ENCODE measurements around the gene ALX4.

Gene ALX4

GRCh38 chr11:44264761-44265160 lies 45.2 kb downstream of the ALX4 start:
- DNase-seq = no peak

GRCh38 chr11:44264438-44264749 lies 45.5 kb downstream of the ALX4 start:
- DNase-seq = no peak

- DNase-seq = no peak
Measured at GRCh38 chr11:44263738-44264437, 46.1 kb downstream of the ALX4 start.

- DNase-seq = no peak
Measured at GRCh38 chr11:44261800-44262591, 47.9 kb downstream of the ALX4 start.

- DNase-seq = no peak
Measured at GRCh38 chr11:44260081-44260480, 49.9 kb downstream of the ALX4 start.

- DNase-seq = no peak
Measured at GRCh38 chr11:44258839-44259420, 51.0 kb downstream of the ALX4 start.

- no peak for DNase-seq
Measured at GRCh38 chr11:44258190-44258489, 51.8 kb downstream of the ALX4 start.

- DNase-seq = no peak
Measured at GRCh38 chr11:44257338-44258189, 52.4 kb downstream of the ALX4 start.

GRCh38 chr11:44256673-44257291 lies 53.2 kb downstream of the ALX4 start:
- no peak for DNase-seq

- DNase-seq = no peak
Measured at GRCh38 chr11:44255406-44256071, 54.4 kb downstream of the ALX4 start.

- DNase-seq = no peak
Measured at GRCh38 chr11:44252999-44253602, 56.8 kb downstream of the ALX4 start.

- no peak for DNase-seq
Measured at GRCh38 chr11:44250421-44250820, 59.5 kb downstream of the ALX4 start.

GRCh38 chr11:44248109-44248508 lies 61.8 kb downstream of the ALX4 start:
- DNase-seq = no peak

GRCh38 chr11:44247508-44247907 lies 62.4 kb downstream of the ALX4 start:
- DNase-seq = no peak

GRCh38 chr11:44246726-44247125 lies 63.2 kb downstream of the ALX4 start:
- DNase-seq = no peak

- no peak for DNase-seq
Measured at GRCh38 chr11:44244639-44245310, 65.2 kb downstream of the ALX4 start.

- no peak for DNase-seq
Measured at GRCh38 chr11:44243595-44244343, 66.2 kb downstream of the ALX4 start.

- no peak for DNase-seq
Measured at GRCh38 chr11:44243086-44243485, 66.9 kb downstream of the ALX4 start.

GRCh38 chr11:44241851-44242250 lies 68.1 kb downstream of the ALX4 start:
- no peak for DNase-seq

GRCh38 chr11:44237156-44237555 lies 72.8 kb downstream of the ALX4 start:
- no peak for DNase-seq

GRCh38 chr11:44236296-44236695 lies 73.6 kb downstream of the ALX4 start:
- no peak for DNase-seq

Measured in NCI-H2081 (cell line).